BLaER1 treated with 17β-estradiol and CSF1 and Interleukin-3, amounts not matched to agents 10 nM and 100 nM (cell line): ENCODE data around the gene VDAC2.

Experiments used
- H3K27ac ChIP-seq, 11 experiments: shearing (Covaris generic); formaldehyde crosslinking; 2 replicates each; pipeline ENCODE4 v1.8.1; 2022
- H3K27me3 ChIP-seq, 11 experiments: shearing (Covaris generic); formaldehyde crosslinking; 2 replicates each; pipeline ENCODE4 v1.8.1; 2022
- H3K36me3 ChIP-seq, 11 experiments: shearing (Covaris generic); formaldehyde crosslinking; 2 replicates each; pipeline ENCODE4 v1.8.1; 2022
- H3K4me1 ChIP-seq, 10 experiments: shearing (Covaris generic); formaldehyde crosslinking; 2 replicates each; pipeline ENCODE4 v1.8.1; 2022
- H3K4me2 ChIP-seq, 11 experiments: shearing (Covaris generic); formaldehyde crosslinking; 2 replicates each; pipeline ENCODE4 v1.8.1; 2022
- H3K4me3 ChIP-seq, 10 experiments: shearing (Covaris generic); formaldehyde crosslinking; 2 replicates each; pipeline ENCODE4 v1.8.1; 2022
- H3K9ac ChIP-seq, 11 experiments: shearing (Covaris generic); formaldehyde crosslinking; 2 replicates each; pipeline ENCODE4 v1.8.1; 2022
- H3K9me3 ChIP-seq, 11 experiments: shearing (Covaris generic); formaldehyde crosslinking; replicated peaks in 1 of 11; 2 replicates each; pipeline ENCODE4 v1.8.1; 2022
- H4K20me1 ChIP-seq, 11 experiments: shearing (Covaris generic); formaldehyde crosslinking; 2 replicates each; pipeline ENCODE4 v1.8.1; 2022
- Cebpa-rat ChIP-seq, 11 experiments: shearing (Covaris generic); IDR thresholded peaks; 2 replicates each; pipeline ENCODE4 v1.8.1; 2022

Gene VDAC2

GRCh38 chr10:75238182-75239095 lies 27.8 kb downstream of the VDAC2 start:
- H3K27ac ChIP-seq: no peak overlapping the region
- no peak overlapping the region; a peak in 1 of 22 replicates for H3K4me2 ChIP-seq
- H3K36me3 ChIP-seq: peaks cover 0 to 3% (median 1%) of the 10 kb centered on the region in 11 experiments; a peak in 9 of 22 replicates

GRCh38 chr10:75239096-75239790 lies 28.6 kb downstream of the VDAC2 start:
- H3K27me3 ChIP-seq: no peaks in the 10 kb centered on the region
- no peaks in the 10 kb centered on the region for H3K36me3 ChIP-seq
- no peaks in the 10 kb centered on the region; a peak in 1 of 22 replicates for H4K20me1 ChIP-seq
- H3K4me2 ChIP-seq: no peak overlapping the region
- no peak overlapping the region for H3K27ac ChIP-seq
- peaks cover 4 to 33% (median 24%) of the 10 kb centered on the region in 10 experiments; a peak in 17 of 20 replicates for H3K4me1 ChIP-seq
- no peak for TF ChIP-seq Cebpa-rat (IDR thresholded peaks at IDR 0.05)
- H3K4me3 ChIP-seq: no peak overlapping the region
- H3K9me3 ChIP-seq: no peaks in the 10 kb centered on the region
- no peak overlapping the region for H3K9ac ChIP-seq

More at GRCh38 chr10:75238182-75239095, 27.8 kb downstream of the VDAC2 start:
- peaks cover 5 to 38% (median 30%) of the 10 kb centered on the region in 10 experiments; a peak in 18 of 20 replicates for H3K4me1 ChIP-seq
- H4K20me1 ChIP-seq: peaks cover 0 to 7% (median 6%) of the 10 kb centered on the region in 11 experiments; a peak in 20 of 22 replicates
- H3K9me3 ChIP-seq: no peaks in the 10 kb centered on the region
- no peaks in the 10 kb centered on the region for H3K27me3 ChIP-seq
- no peak for TF ChIP-seq Cebpa-rat (IDR thresholded peaks at IDR 0.05)
- no peak overlapping the region for H3K4me3 ChIP-seq
- no peak overlapping the region for H3K9ac ChIP-seq

GRCh38 chr10:75240329-75241076 lies 29.9 kb downstream of the VDAC2 start:
- Histone ChIP-seq H3K27ac (no peak overlapping the region), H3K36me3 (no peaks in the 10 kb centered on the region), H3K9ac (no peak overlapping the region), H3K4me2 (peak overlapping the region in 4 of 11 experiments; percentile 7 to 37 (median 22); a peak in 4 of 22 replicates), H4K20me1 (no peaks in the 10 kb centered on the region), H3K4me3 (no peak overlapping the region), H3K27me3 (no peaks in the 10 kb centered on the region), H3K4me1 (peaks cover 0 to 21% (median 14%) of the 10 kb centered on the region in 10 experiments; a peak in 15 of 20 replicates), H3K9me3 (no peaks in the 10 kb centered on the region)
- TF ChIP-seq Cebpa-rat (IDR thresholded peaks at IDR 0.05): no peak

GRCh38 chr10:75243426-75243825 lies 32.8 kb downstream of the VDAC2 start:
- no peak overlapping the region for H3K4me3 ChIP-seq
- H3K9me3 ChIP-seq: no peaks in the 10 kb centered on the region
- H3K36me3 ChIP-seq: no peaks in the 10 kb centered on the region
- peaks cover 0 to 28% (median 23%) of the 10 kb centered on the region in 10 experiments; a peak in 14 of 20 replicates for H3K4me1 ChIP-seq
- H3K27me3 ChIP-seq: no peaks in the 10 kb centered on the region
- H3K9ac ChIP-seq: no peak overlapping the region
- H3K27ac ChIP-seq: no peak overlapping the region
- H4K20me1 ChIP-seq: no peaks in the 10 kb centered on the region
- no peak for TF ChIP-seq Cebpa-rat (IDR thresholded peaks at IDR 0.05)
- H3K4me2 ChIP-seq: no peak overlapping the region

DNA sequence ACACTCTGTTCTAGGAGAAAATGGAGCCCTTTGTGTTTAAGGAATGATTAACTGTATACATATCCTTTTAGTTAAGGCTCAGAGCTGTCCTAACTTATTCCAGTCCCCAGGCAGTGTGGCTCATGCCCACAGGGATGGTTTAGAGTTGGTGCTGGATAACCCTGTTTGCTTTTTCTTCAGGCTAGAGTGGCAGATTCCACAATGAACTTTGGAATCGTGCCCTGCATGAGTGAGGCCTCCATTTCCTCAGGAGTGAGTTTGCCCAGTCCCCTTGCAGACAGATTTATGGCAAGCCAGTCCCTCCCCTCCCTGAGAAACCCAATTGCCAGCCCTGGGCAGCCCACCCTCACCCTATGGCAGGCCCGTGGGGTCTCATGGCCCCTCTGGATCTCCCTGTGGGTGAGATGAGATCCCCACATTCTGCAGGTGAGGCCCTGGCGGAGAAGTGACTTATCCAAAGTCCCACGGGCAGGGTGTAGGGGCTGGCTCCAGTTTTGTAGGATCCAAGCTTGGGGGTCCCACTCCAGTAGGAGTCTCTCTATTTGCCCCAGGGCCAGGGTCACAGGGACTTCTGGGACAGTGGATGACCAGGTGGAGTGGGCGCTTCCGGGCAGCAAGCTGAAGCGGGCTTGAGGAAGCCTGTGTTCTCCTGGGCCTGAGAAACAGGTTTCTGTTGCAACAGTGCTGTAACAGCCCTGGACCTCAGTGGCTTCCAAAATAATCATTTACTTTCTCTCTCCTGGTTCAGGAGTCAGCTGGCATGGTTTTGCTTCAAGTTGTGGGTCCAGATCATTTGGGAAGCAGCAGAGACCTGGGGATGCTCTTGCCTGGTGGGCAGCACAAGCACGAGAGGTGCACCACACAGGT lies 34.1 kb downstream of the VDAC2 start:
- Histone ChIP-seq H3K27me3 (no peaks in the 10 kb centered on the region), H3K27ac (no peak overlapping the region), H3K9ac (no peak overlapping the region), H3K4me3 (no peak overlapping the region), H3K4me1 (peaks cover 0 to 28% (median 23%) of the 10 kb centered on the region in 10 experiments; a peak in 14 of 20 replicates), H4K20me1 (no peaks in the 10 kb centered on the region), H3K36me3 (no peaks in the 10 kb centered on the region), H3K9me3 (no peaks in the 10 kb centered on the region), H3K4me2 (no peak overlapping the region)
- TF ChIP-seq Cebpa-rat (IDR thresholded peaks at IDR 0.05): no peak

- no peaks in the 10 kb centered on the region for H3K27me3 ChIP-seq
- H3K4me1 ChIP-seq: peaks cover 0 to 25% (median 20%) of the 10 kb centered on the region in 10 experiments; a peak in 14 of 20 replicates
- no peak for TF ChIP-seq Cebpa-rat (IDR thresholded peaks at IDR 0.05)
- no peaks in the 10 kb centered on the region for H3K36me3 ChIP-seq
- no peak overlapping the region for H3K27ac ChIP-seq
- H3K9ac ChIP-seq: no peak overlapping the region
- no peaks in the 10 kb centered on the region for H4K20me1 ChIP-seq
- no peak overlapping the region for H3K4me3 ChIP-seq
- no peaks in the 10 kb centered on the region for H3K9me3 ChIP-seq
- peak overlapping the region in 1 of 11 experiments; percentile 12; a peak in 1 of 22 replicates for H3K4me2 ChIP-seq
These were observed 35.0 kb downstream of the VDAC2 start for GRCh38 chr10:75245354-75246250.

GRCh38 chr10:75246506-75246905 lies 35.9 kb downstream of the VDAC2 start:
- Histone ChIP-seq H3K9ac (no peak overlapping the region), H4K20me1 (no peaks in the 10 kb centered on the region), H3K27me3 (no peaks in the 10 kb centered on the region), H3K9me3 (peaks cover 0 to under 1% (median 0%) of the 10 kb centered on the region in 11 experiments; a peak in 1 of 22 replicates), H3K4me3 (no peak overlapping the region), H3K4me1 (peaks cover 0 to 18% (median 12%) of the 10 kb centered on the region in 10 experiments; a peak in 13 of 20 replicates), H3K27ac (no peak overlapping the region), H3K4me2 (peak overlapping the region in 3 of 11 experiments; percentile 6 to 53 (median 40); a peak in 5 of 22 replicates), H3K36me3 (no peaks in the 10 kb centered on the region)
- TF ChIP-seq Cebpa-rat (IDR thresholded peaks at IDR 0.05): no peak
